Upper lobe of left lung (tissue), 6 donors: ENCODE data around the gene SYTL2. TPM values are rescaled to one million over a fixed set of nuclear protein-coding genes. Genes with fewer than 3 reads are reported as not detected.

Experiments used
- ATAC-seq, 2 donors: fragments of 200-7000 bp; cut with Tn5 transposase; one replicate each; pipeline ENCODE4 v1.9.1; 2022; ENCODE audit warnings: mild to moderate bottlenecking in 2 of 2, moderate library complexity in 2 of 2; ENCODE audit not compliant: low FRiP score in 2 of 2
- DNase-seq, 2 donors: peaks; one replicate each; pipeline ENCODE4 v3.0.0-alpha.2; 2019 to 2020
- H3K27ac ChIP-seq, 4 donors: fragments of 200-600 bp; sonication (generic); one replicate each; pipeline ENCODE4 v1.5.1; 2016 to 2019
- H3K27me3 ChIP-seq, 4 donors: fragments of 200-600 bp; sonication (generic); one replicate each; pipeline ENCODE4 v1.5.1; 2017 to 2019
- H3K36me3 ChIP-seq, 4 donors: fragments of 200-600 bp; sonication (generic); one replicate each; pipeline ENCODE4 v1.5.1; 2016 to 2019
- H3K4me1 ChIP-seq, 4 donors: fragments of 200-600 bp; sonication (generic); one replicate each; pipeline ENCODE4 v1.5.1; 2018 to 2019
- H3K4me3 ChIP-seq, 4 donors: fragments of 200-600 bp; sonication (generic); one replicate each; pipeline ENCODE4 v1.5.1; 2017 to 2019; ENCODE audit warnings: mild to moderate bottlenecking in 2 of 4, moderate library complexity in 1 of 4
- H3K9me3 ChIP-seq, 4 donors: fragments of 200-600 bp; sonication (generic); one replicate each; pipeline ENCODE4 v1.5.1; 2018 to 2019
- EP300 ChIP-seq, 4 donors: sonication (generic); formaldehyde crosslinking; IDR thresholded peaks; one replicate each; pipeline ENCODE4 v1.5.1; 2017; ENCODE audit warnings: antibody characterized with exemption in 4 of 4, control low read depth in 2 of 4
- POLR2A ChIP-seq, 4 donors: fragments of 450-650 bp; IDR thresholded peaks; one replicate each; pipeline ENCODE4 v1.5.1; 2016 to 2017; ENCODE audit warnings: antibody characterized with exemption in 4 of 4, mild to moderate bottlenecking in 2 of 4
- POLR2AphosphoS5 ChIP-seq, 2 donors: sonication (generic); formaldehyde crosslinking; IDR thresholded peaks; one replicate each; pipeline ENCODE4 v1.5.1; 2017; ENCODE audit warnings: antibody characterized with exemption in 2 of 2
- WGBS, 2 donors: methylation state at CpG; one replicate each; pipeline ENCODE4 v1.1.5; 2017 to 2018; 5-methylcytosine and 5-hydroxymethylcytosine counted together
- total RNA-seq, 6 donors: library from RNA; depleted of rRNA in 4 of 6; stranded (reverse); fragments of >200 nt in 4 of 6; gene quantifications; one replicate each; pipeline versions ENCODE4 v1.1.0 to v1.2.1, GENCODE V29; 2016 to 2021
- TF ChIP-seq, protein P1 (sequence below), 6 experiments: fragments of 450-650 bp in 4 of 6; fragments of 200-600 bp in 2 of 6; sonication (generic) in 2 of 6; IDR thresholded peaks; one replicate each; pipeline ENCODE4 v1.5.1; 2016 to 2019; ENCODE audit warnings: antibody characterized with exemption in 6 of 6
- donor health status: DM: no; HTN: no; CAD: no; lungs with moderate emphysema.
- donor health status: DM: no; HTN: yes; CAD: no; lungs with severe emphysema.

SYTL2 gene
- total RNA-seq, 6 donors from 2014 or later = 11.9 to 52.7 (median 20.1) TPM

- Histone ChIP-seq H3K4me3 (peak within 1 kb of the TSS in 3 of 4 donors; percentile 9 to 40 (median 30)), H3K4me1 (peaks cover 0 to 7% (median 0%) of the 10 kb centered on the region in 4 donors), H3K36me3 (no peaks in the 10 kb centered on the region), H3K9me3 (no peaks in the 10 kb centered on the region), H3K27me3 (no peaks in the 10 kb centered on the region), H3K27ac (peak within 1 kb of the TSS; percentile 12 to 28 (median 24))
- TF ChIP-seq, protein P1, sequence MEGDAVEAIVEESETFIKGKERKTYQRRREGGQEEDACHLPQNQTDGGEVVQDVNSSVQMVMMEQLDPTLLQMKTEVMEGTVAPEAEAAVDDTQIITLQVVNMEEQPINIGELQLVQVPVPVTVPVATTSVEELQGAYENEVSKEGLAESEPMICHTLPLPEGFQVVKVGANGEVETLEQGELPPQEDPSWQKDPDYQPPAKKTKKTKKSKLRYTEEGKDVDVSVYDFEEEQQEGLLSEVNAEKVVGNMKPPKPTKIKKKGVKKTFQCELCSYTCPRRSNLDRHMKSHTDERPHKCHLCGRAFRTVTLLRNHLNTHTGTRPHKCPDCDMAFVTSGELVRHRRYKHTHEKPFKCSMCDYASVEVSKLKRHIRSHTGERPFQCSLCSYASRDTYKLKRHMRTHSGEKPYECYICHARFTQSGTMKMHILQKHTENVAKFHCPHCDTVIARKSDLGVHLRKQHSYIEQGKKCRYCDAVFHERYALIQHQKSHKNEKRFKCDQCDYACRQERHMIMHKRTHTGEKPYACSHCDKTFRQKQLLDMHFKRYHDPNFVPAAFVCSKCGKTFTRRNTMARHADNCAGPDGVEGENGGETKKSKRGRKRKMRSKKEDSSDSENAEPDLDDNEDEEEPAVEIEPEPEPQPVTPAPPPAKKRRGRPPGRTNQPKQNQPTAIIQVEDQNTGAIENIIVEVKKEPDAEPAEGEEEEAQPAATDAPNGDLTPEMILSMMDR (IDR thresholded peaks at IDR 0.05) = no peak
- TF ChIP-seq EP300 (IDR thresholded peaks at IDR 0.05) = no peak
- TF ChIP-seq POLR2AphosphoS5 (IDR thresholded peaks at IDR 0.05) = no peak
- TF ChIP-seq POLR2A (IDR thresholded peaks at IDR 0.05) = no peak
- 58 to 69% methylated on average over 13 of the region's 13 CpGs for WGBS, 2 donors
- peak in 1 of 2 donors; percentile 24 for DNase-seq
- ATAC-seq = peak; percentile 82 to 96
Measured at GRCh38 chr11:85685820-85686459, 125.0 kb downstream of the SYTL2 start, which contains the start of gene CCDC89. Gene CCDC89, minus strand, starts transcription at chr11:85686195. Its CDS starts 65 bp downstream, at chr11:85686130.

DNA sequence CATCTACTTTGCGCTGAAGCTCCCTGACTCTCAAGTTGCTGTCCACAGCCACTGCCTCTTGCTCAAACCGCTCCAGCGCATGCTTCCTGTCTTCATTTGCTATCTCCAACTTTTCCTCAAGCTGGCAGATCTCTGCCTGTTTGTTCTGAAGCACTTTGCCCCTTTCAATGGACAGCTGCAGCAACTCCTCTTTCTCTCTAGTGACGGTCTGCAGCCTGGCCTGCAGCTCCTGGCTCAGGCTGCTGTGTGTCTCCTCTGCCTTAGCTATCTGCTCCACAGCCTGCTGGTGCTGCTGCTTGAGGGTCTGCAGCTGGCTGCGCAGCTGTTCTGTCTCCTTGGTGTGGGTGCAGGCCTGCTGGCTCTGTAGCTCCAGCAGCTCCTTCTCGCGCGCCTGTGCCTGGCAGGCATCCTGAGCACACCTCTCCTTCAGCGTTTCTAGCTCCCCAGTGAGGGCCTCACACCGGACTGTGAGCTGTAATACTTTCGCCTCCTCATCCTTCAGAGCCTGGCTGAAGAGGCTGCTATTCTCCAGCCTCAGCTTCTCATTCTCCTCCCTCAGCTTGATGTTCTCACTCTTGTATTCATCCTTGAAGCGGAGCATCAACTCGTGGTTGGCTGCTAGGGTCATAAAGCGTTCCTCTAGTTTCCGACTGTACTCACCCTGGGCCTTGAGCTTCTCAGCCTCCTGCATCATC, 125.7 kb downstream of the SYTL2 start:
- H3K4me3 ChIP-seq = peak overlapping the region in 3 of 4 donors; percentile 9 to 40 (median 30)
- peak; percentile 29 to 63 for DNase-seq
- no peaks in the 10 kb centered on the region for H3K9me3 ChIP-seq
- WGBS, 2 donors = 76 to 79% methylated on average over 15 of the region's 15 CpGs
- H3K4me1 ChIP-seq = peaks cover 0 to 7% (median 0%) of the 10 kb centered on the region in 4 donors
- H3K27me3 ChIP-seq = no peaks in the 10 kb centered on the region
- ATAC-seq = peak; percentile 1 to 69
- H3K36me3 ChIP-seq = no peaks in the 10 kb centered on the region
- TF ChIP-seq EP300 (IDR thresholded peaks at IDR 0.05) (no peak), POLR2AphosphoS5 (IDR thresholded peaks at IDR 0.05) (peak; percentile 41 to 51)
- H3K27ac ChIP-seq = peak overlapping the region; percentile 12 to 28 (median 24)

- 29 to 36% methylated on average over 32 to 43 of the region's 43 CpGs for WGBS, 2 donors
- TF ChIP-seq, protein P1 (IDR thresholded peaks at IDR 0.05) = no peak
- TF ChIP-seq EP300 (IDR thresholded peaks at IDR 0.05) (no peak), POLR2A (IDR thresholded peaks at IDR 0.05) (no peak), POLR2AphosphoS5 (IDR thresholded peaks at IDR 0.05) (no peak)
- peaks cover 0 to 7% (median 0%) of the 10 kb centered on the region in 4 donors for H3K4me1 ChIP-seq
Measured at GRCh38 chr11:85682330-85683305, 128.3 kb downstream of the SYTL2 start.

DNA sequence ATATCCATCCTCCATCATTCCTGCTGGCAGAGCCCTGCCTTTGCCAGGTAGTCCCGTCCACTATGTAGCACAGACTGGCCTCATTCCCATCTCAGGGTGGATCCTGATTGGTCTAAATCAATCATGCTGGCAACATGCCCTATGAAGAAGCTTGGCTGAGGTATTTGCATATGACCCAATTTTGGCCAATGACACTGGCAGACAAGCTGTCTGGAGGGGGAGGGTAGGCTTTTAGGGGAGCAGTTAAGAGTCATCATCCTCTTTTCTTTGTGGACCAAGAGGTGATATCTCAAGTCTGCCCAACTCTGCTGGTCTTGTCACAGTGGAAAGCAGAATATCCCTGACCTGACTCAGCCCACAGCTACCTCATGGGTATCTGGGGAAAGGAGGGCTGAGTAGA, 130.0 kb downstream of the SYTL2 start:
- no peak for DNase-seq
- TF ChIP-seq POLR2A (IDR thresholded peaks at IDR 0.05) = no peak
- TF ChIP-seq POLR2AphosphoS5 (IDR thresholded peaks at IDR 0.05) = no peak
- TF ChIP-seq, protein P1 (IDR thresholded peaks at IDR 0.05) = no peak
- TF ChIP-seq EP300 (IDR thresholded peaks at IDR 0.05) = no peak
- WGBS, 2 donors = 58 to 62% methylated on average over 1 of the region's 1 CpG
- no peak overlapping the region for H3K4me3 ChIP-seq
- no peak overlapping the region for H3K27ac ChIP-seq
- peaks cover 0 to 7% (median 0%) of the 10 kb centered on the region in 4 donors for H3K4me1 ChIP-seq
- H3K9me3 ChIP-seq = no peaks in the 10 kb centered on the region
- H3K27me3 ChIP-seq = no peaks in the 10 kb centered on the region
- H3K36me3 ChIP-seq = no peaks in the 10 kb centered on the region
- ATAC-seq = no peak

More at GRCh38 chr11:85682330-85683305, 128.3 kb downstream of the SYTL2 start:
- H3K4me3 ChIP-seq = peak overlapping the region; percentile 8 to 66 (median 50)
- peak overlapping the region in 2 of 4 donors; percentile 36 to 44 for H3K27ac ChIP-seq
- peak; percentile 69 to 76 for ATAC-seq
- DNase-seq = peak; percentile 64 to 93
- H3K27me3 ChIP-seq = no peaks in the 10 kb centered on the region
- no peaks in the 10 kb centered on the region for H3K9me3 ChIP-seq
- H3K36me3 ChIP-seq = no peaks in the 10 kb centered on the region
